Suprapubic skin (tissue), 4 donors: ENCODE measurements around the gene OSER1. TPM values are rescaled to one million over a fixed set of nuclear protein-coding genes. Genes with fewer than 3 reads are reported as not detected.

ENCODE experiments used
- DNase-seq, 2 donors: peaks; one replicate each; pipeline ENCODE4 v3.0.0-alpha.2; 2019; ENCODE audit warnings: low spot score in 2 of 2
- H3K27ac ChIP-seq: fragments of 200-600 bp; sonication (generic); one replicate; pipeline ENCODE4 v1.5.1; 2019
- H3K27me3 ChIP-seq: fragments of 200-600 bp; sonication (generic); one replicate; pipeline ENCODE4 v1.5.1; 2019
- H3K36me3 ChIP-seq: fragments of 200-600 bp; sonication (generic); one replicate; pipeline ENCODE4 v1.5.1; 2019
- H3K4me1 ChIP-seq: fragments of 200-600 bp; sonication (generic); one replicate; pipeline ENCODE4 v1.5.1; 2019
- H3K4me3 ChIP-seq: fragments of 200-600 bp; sonication (generic); one replicate; pipeline ENCODE4 v1.5.1; 2019; ENCODE audit warnings: mild to moderate bottlenecking
- H3K9me3 ChIP-seq: fragments of 200-600 bp; sonication (generic); one replicate; pipeline ENCODE4 v1.5.1; 2019
- CTCF ChIP-seq, 2 donors: fragments of 200-600 bp in 1 of 2; fragments of 450-650 bp in 1 of 2; sonication (generic) in 1 of 2; IDR thresholded peaks; one replicate each; pipeline ENCODE4 v1.5.1; 2016 to 2019; ENCODE audit warnings: antibody characterized with exemption in 2 of 2, mild to moderate bottlenecking in 1 of 2, moderate library complexity in 1 of 2
- EP300 ChIP-seq: sonication (generic); formaldehyde crosslinking; IDR thresholded peaks from one replicate; pipeline ENCODE4 v1.6.1; 2017; ENCODE audit warnings: antibody characterized with exemption
- POLR2A ChIP-seq, 2 donors: fragments of 450-650 bp; IDR thresholded peaks; one replicate each; pipeline ENCODE4 v1.6.1; 2017; ENCODE audit warnings: antibody characterized with exemption in 2 of 2, mild to moderate bottlenecking in 2 of 2, moderate library complexity in 2 of 2
- POLR2AphosphoS5 ChIP-seq, 3 donors: sonication (generic); formaldehyde crosslinking; IDR thresholded peaks; one replicate each; pipeline ENCODE4 v1.6.1; 2017; ENCODE audit warnings: antibody characterized with exemption in 3 of 3
- WGBS: methylation state at CpG from one replicate; pipeline ENCODE4 v1.1.5; 2018; 5-methylcytosine and 5-hydroxymethylcytosine counted together
- total RNA-seq, 4 donors: library from RNA; depleted of rRNA; stranded (reverse); fragments of >200 nt; gene quantifications; one replicate each; pipeline ENCODE4 v1.1.0, GENCODE V29; 2016

The OSER1 gene
- total RNA-seq, 4 donors from 2014 or later = 34.2 to 51.6 (median 41.3) TPM

GRCh38 chr20:44218446-44218845, 7.9 kb upstream of the OSER1 start:
- Histone ChIP-seq H3K9me3 (no peaks in the 10 kb centered on the region), H3K4me3 (no peak overlapping the region), H3K27me3 (no peaks in the 10 kb centered on the region), H3K36me3 (no peaks in the 10 kb centered on the region), H3K27ac (no peak overlapping the region), H3K4me1 (peaks cover 3% of the 10 kb centered on the region)
- 41% methylated on average over 4 of the region's 4 CpGs for WGBS
- TF ChIP-seq POLR2AphosphoS5 (IDR thresholded peaks at IDR 0.05) = no peak
- TF ChIP-seq CTCF (IDR thresholded peaks at IDR 0.05) = no peak
- no peak for TF ChIP-seq POLR2A (IDR thresholded peaks at IDR 0.05)
- TF ChIP-seq EP300 = no peak
- DNase-seq = no peak

GRCh38 chr20:44217342-44218092, 6.9 kb upstream of the OSER1 start:
- Histone ChIP-seq H3K4me3 (no peak overlapping the region), H3K36me3 (no peaks in the 10 kb centered on the region), H3K27ac (no peak overlapping the region), H3K4me1 (peaks cover 4% of the 10 kb centered on the region), H3K27me3 (no peaks in the 10 kb centered on the region), H3K9me3 (no peaks in the 10 kb centered on the region)
- TF ChIP-seq POLR2A (IDR thresholded peaks at IDR 0.05) (no peak), CTCF (IDR thresholded peaks at IDR 0.05) (peak; percentile 58 to 82)
- WGBS = 42% methylated on average over 11 of the region's 11 CpGs
- peak in 1 of 2 donors; percentile 68 for DNase-seq

- H3K27me3 ChIP-seq = no peaks in the 10 kb centered on the region
- no peak overlapping the region for H3K27ac ChIP-seq
- H3K9me3 ChIP-seq = no peaks in the 10 kb centered on the region
- TF ChIP-seq CTCF (IDR thresholded peaks at IDR 0.05) = peak; percentile 63 to 64
- TF ChIP-seq EP300 = no peak
- 58% methylated on average over 7 of the region's 7 CpGs for WGBS
- H3K36me3 ChIP-seq = no peaks in the 10 kb centered on the region
- no peak overlapping the region for H3K4me3 ChIP-seq
- DNase-seq = peak in 1 of 2 donors; percentile 64
- H3K4me1 ChIP-seq = peaks cover 18% of the 10 kb centered on the region
These were observed 4.6 kb upstream of the OSER1 start for GRCh38 chr20:44215125-44215524.

GRCh38 chr20:44212792-44213191, 2.2 kb upstream of the OSER1 start:
- no peak overlapping the region for H3K27ac ChIP-seq
- no peaks in the 10 kb centered on the region for H3K9me3 ChIP-seq
- TF ChIP-seq POLR2A (IDR thresholded peaks at IDR 0.05) (no peak), CTCF (IDR thresholded peaks at IDR 0.05) (no peak), POLR2AphosphoS5 (IDR thresholded peaks at IDR 0.05) (no peak), EP300 (no peak)
- H3K4me3 ChIP-seq = no peak overlapping the region
- peaks cover 39% of the 10 kb centered on the region for H3K4me1 ChIP-seq
- H3K27me3 ChIP-seq = no peaks in the 10 kb centered on the region
- no peak for DNase-seq
- WGBS = 38% methylated on average over 4 of the region's 4 CpGs
- no peaks in the 10 kb centered on the region for H3K36me3 ChIP-seq

- TF ChIP-seq EP300 (no peak), POLR2AphosphoS5 (IDR thresholded peaks at IDR 0.05) (no peak), POLR2A (IDR thresholded peaks at IDR 0.05) (no peak), CTCF (IDR thresholded peaks at IDR 0.05) (no peak)
- H3K4me1 ChIP-seq = peaks cover 51% of the 10 kb centered on the region
- H3K9me3 ChIP-seq = no peaks in the 10 kb centered on the region
- H3K4me3 ChIP-seq = peak overlapping the region; percentile 76
- no peaks in the 10 kb centered on the region for H3K27me3 ChIP-seq
- WGBS = 3% methylated on average over 23 of the region's 24 CpGs
- peak overlapping the region; percentile 98 for H3K27ac ChIP-seq
- DNase-seq = peak in 1 of 2 donors; percentile 67
- peaks cover under 1% of the 10 kb centered on the region for H3K36me3 ChIP-seq
These were observed 837 bp upstream of the OSER1 start for GRCh38 chr20:44211177-44212039.
